NCI-H2081 (cell line): ENCODE measurements around the gene DTD1.

Experiments used
- DNase-seq, 2 experiments: peaks; one replicate each; lab custom pipeline; 2025; lab: John Stamatoyannopoulos, UW

The DTD1 gene

GRCh38 chr20:18615020-18615650, 27.3 kb downstream of the DTD1 start:
- no peak for DNase-seq

GRCh38 chr20:18621004-18621403, 33.1 kb downstream of the DTD1 start:
- no peak for DNase-seq

GRCh38 chr20:18623156-18623910, 35.5 kb downstream of the DTD1 start:
- DNase-seq: no peak

GRCh38 chr20:18624948-18625347, 37.1 kb downstream of the DTD1 start:
- DNase-seq: no peak

- no peak for DNase-seq
These were observed 38.2 kb downstream of the DTD1 start for GRCh38 chr20:18625907-18626655.

DNA sequence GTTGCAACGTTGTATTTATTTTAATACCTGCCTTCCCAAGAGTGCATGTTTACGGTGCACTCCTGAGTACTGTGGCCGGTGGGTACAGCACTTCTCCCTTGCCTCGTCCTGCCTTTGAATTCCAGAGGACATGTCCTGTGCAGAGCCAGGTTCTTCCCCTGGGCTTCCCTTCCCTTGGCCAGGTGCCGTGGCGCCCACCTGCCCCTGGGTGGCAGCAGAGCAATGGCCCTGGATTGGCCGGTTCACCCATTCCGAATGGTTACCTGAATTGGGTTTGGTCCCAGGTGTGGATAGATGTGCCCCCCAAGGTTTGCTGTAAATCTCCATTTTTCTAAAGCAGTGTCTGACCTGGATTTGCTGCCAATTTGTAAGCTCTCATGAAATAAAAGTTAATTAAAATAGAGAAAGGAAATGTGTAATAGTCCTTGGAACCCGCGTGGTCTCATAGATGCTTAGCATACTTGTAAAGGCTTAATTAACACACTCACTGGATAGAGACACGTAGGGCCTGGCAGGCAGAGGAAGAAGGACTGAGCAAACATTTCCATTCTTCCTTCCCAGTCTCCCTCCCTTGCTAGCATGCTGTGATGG, 40.6 kb downstream of the DTD1 start:
- DNase-seq: peak in 1 of 2 experiments; percentile 11

DNA sequence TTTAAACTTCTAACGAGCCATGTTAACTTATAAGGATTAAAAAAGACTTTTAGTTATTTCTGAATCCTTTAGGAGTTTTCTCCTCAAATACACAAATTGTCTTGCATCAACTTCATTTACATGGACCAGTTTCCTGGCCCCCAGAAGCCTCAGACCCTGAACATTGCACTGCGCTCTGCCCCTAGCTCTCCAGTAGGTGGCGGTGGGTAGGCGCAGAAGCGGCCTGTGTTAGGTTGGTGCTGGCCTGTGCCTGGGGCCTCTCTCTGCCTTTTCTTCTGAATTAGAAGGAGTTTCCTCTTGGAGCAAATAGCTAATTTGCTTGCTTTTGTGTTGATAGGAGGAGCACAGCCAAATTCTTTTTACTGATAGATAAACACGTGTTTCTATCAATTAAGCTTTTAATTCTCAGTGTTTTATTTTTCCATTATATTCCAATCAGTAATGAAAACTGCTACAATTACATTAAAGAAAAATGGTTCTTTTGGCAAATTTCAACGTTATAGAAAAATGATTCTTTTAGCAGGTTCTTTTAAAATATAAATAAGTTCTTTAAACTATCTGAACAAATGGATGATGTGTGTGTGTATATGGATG, 44.4 kb downstream of the DTD1 start:
- peak; percentile 61 to 66 for DNase-seq

- no peak for DNase-seq
These were observed 45.6 kb downstream of the DTD1 start for GRCh38 chr20:18633411-18633810.

DNA sequence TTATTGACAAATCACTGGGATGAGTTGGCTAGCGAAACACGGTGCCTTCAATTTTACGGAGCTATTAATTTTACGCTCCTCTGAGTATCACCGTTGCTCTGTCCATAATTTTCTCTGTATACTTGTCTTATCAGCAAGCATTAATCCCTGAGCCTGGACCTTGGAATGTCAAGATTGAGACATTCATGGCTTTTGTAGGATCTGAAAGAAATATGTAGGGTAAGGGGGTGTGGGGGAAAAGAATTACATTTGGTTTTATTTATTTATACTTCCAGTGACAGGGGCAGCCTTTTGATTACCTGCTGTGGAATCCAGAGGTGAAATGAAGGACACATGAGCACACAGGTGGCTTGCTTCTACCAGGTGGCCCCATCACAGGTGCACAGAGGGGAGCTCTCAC, 46.6 kb downstream of the DTD1 start:
- DNase-seq: no peak

GRCh38 chr20:18635380-18635779, 47.5 kb downstream of the DTD1 start:
- no peak for DNase-seq

- no peak for DNase-seq
These were observed 49.4 kb downstream of the DTD1 start for GRCh38 chr20:18637224-18637623.

DNA sequence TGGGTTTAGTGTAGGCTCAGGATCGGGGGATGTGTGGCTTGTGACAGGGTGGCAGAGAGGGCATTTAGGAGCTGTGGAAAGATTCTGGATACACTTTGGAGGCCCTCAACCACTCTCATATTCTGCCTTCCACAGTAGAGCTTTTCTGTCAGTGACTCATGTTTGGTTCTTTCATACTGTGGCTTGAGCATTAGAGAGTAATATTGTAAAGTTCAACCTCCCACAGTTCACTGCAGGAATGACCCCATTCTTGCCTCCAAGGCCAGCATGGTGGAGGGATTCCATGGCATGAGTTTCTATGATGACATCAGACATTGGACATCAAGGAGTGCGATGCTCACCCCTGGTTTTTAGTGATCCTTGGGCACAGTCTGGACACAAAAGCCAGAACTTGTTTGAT, 50.9 kb downstream of the DTD1 start:
- DNase-seq: no peak

DNA sequence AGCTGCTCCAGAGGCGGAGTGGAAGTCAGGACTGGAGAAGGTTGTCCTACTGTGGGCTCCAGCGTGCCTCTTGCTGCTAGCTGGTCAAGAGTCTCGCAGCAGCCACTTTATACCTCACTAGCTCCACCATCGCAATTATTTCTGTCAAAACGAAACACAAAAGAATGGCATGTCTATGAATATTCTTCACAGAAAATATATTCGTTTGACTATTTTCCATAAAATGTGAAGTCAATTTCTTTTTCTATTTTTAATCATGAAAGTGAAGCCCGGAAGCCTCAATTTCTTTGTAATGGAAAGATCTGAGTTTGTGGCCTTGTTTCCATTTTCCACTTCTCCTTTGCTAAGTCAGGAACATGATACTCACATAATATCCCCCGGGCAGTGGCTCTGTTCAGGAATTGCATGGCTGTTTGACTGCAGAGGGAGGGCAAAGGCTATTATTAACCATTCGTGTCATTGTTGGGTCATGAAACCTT, 51.7 kb downstream of the DTD1 start:
- DNase-seq: no peak

DNA sequence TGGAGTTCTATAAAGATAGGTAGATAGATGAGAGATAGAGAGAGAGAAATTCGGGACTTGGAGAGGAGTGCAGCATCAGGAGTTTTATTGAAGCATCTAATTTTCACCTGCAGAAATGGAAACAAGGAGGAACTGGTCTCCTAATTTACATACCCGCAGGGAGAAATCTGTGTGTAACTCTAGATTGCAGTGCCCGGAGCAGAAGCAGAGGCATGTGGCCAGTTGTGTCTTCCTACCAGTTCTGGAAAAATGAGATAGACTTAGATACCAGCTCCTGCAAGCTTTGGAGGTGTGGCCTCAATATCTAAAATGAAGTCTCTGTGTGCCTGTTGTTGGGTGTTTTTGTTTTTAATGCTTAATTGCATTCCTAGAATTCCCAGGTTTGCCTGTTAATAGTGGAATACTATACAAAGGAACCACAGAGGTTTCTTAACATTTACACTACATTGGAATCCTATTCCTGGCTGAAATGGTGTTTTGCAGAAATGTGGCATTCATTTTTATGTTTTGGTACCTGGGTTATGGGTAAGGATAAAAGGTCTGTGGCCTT, 57.4 kb downstream of the DTD1 start:
- DNase-seq: no peak

DNA sequence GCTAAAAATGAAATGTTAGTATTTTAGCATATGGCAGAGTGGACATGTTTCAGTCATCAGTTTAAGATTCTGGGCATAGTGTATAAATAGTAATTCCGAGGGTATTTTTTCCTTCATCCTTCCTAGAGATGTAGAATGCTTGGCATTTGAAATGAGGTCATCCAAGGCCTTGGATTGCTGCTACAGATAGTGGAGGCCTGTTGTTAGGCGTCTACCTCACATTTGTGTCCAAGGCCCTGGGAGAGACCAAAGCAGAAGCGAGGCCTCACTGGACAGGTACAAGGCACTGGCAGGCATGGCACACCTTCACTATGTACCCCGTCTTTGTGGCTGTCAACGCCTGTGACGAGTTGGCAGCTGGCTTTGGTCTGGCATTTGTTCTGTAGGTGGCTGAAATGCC, 58.0 kb downstream of the DTD1 start:
- DNase-seq: no peak

- DNase-seq: no peak
These were observed 59.9 kb downstream of the DTD1 start for GRCh38 chr20:18647777-18648176.

GRCh38 chr20:18650224-18650623, 62.4 kb downstream of the DTD1 start:
- peak in 1 of 2 experiments; percentile 36 for DNase-seq

DNA sequence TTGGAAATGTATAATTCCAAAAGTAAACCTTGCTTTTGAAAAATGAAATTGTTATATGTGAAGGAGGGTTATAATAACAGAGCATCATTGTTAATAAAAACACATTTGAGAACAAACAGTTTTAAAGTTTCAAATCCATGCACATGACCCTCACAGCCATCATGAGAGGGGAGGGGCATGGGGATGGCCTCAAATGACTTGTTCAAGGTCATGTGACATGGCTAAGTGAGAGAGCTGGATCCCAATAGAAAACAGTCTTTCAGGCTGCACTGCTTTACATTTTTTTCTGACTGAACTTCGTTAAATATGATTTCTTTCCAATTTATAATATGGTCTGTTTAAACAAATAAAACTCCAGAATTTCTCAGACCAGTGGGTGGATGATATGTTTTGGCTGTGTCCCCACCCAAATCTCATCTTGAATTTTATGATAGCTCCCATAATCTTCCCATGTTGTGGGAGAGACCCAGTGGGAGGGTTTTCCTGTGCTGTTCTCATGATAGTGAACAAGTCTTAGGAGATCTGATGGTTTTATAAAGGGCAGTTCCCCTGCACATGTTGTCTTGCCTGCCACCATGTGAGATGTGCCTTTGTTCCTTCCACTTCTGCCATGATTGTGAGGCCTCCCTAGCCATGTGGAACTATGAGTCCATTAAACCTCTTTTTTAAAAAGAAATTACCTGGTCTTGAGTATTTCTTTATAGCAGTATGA, 66.0 kb downstream of the DTD1 start:
- no peak for DNase-seq

- DNase-seq: no peak
These were observed 66.6 kb downstream of the DTD1 start for GRCh38 chr20:18654448-18654773.

GRCh38 chr20:18657575-18657974, 69.7 kb downstream of the DTD1 start:
- no peak for DNase-seq
